Measurements from ENCODE around the gene NKX1-1. TPM values are rescaled to one million over a fixed set of nuclear protein-coding genes. Genes with fewer than 3 reads are reported as not detected.

NKX1-1 gene
- polyA plus RNA-seq, 1 donor from 2014 or later = not detected

- Histone ChIP-seq H2AFZ (ENCODE audit: low read depth, low read length) (no peak overlapping the region), H3K27ac (ENCODE audit: low read length) (no peak overlapping the region), H4K20me1 (ENCODE audit: insufficient read depth) (no peaks in the 10 kb centered on the region), H3F3A (ENCODE audit: insufficient read depth, low read length, poor library complexity, severe bottlenecking) (no peaks in the 10 kb centered on the region), H3K27me3 (ENCODE audit: insufficient read depth, low read depth, low read length) (no peaks in the 10 kb centered on the region), H3K4me2 (ENCODE audit: low read length) (no peak overlapping the region), H3K36me3 (ENCODE audit: insufficient read depth, low read length) (no peaks in the 10 kb centered on the region), H3K9me3 (ENCODE audit: low read length) (no peaks in the 10 kb centered on the region), H3K9me2 (ENCODE audit: insufficient read depth, low read length) (no peaks in the 10 kb centered on the region), H3K9ac (ENCODE audit: low read length) (no peak overlapping the region), H3K79me2 (replicated peaks; ENCODE audit: insufficient read depth, low read length) (no peaks in the 10 kb centered on the region), H3K4me3 (ENCODE audit: low read length) (no peak overlapping the region)
- TF ChIP-seq SMC3 (conservative IDR thresholded peaks at IDR 0.05; ENCODE audit: poor library complexity) = no peak
- no peak for TF ChIP-seq POLR2AphosphoS5 (IDR thresholded peaks at IDR 0.05)
- TF ChIP-seq EZH2 (IDR thresholded peaks at IDR 0.05; ENCODE audit: borderline replicate concordance, insufficient read depth, low read length, poor library complexity, severe bottlenecking) = no peak
- no peak for TF ChIP-seq MXI1 (conservative IDR thresholded peaks at IDR 0.05; ENCODE audit: poor library complexity, severe bottlenecking)
- TF ChIP-seq REST (IDR thresholded peaks at IDR 0.05; ENCODE audit: borderline replicate concordance) = no peak
- no peak for TF ChIP-seq RAD21 (conservative IDR thresholded peaks at IDR 0.05)
- TF ChIP-seq EP300 (conservative IDR thresholded peaks at IDR 0.05; ENCODE audit: poor library complexity, severe bottlenecking) = no peak
- TF ChIP-seq CTCF (IDR thresholded peaks at IDR 0.05; ENCODE audit: poor library complexity, severe bottlenecking) = no peak
- no peak for TF ChIP-seq TAF1 (IDR thresholded peaks at IDR 0.05; ENCODE audit: low read depth)
Observed at GRCh38 chr4:1368421-1369090, 37.7 kb downstream of the NKX1-1 start.

GRCh38 chr4:1367936-1368289 is 38.3 kb downstream of the NKX1-1 start:
- Histone ChIP-seq H3K9me3 (ENCODE audit: low read length) (no peaks in the 10 kb centered on the region), H3K4me2 (ENCODE audit: low read length) (no peak overlapping the region), H3F3A (ENCODE audit: insufficient read depth, low read length, poor library complexity, severe bottlenecking) (no peaks in the 10 kb centered on the region), H3K4me3 (ENCODE audit: low read length) (no peak overlapping the region), H3K27me3 (ENCODE audit: insufficient read depth, low read depth, low read length) (no peaks in the 10 kb centered on the region), H3K27ac (ENCODE audit: low read length) (no peak overlapping the region), H4K20me1 (ENCODE audit: insufficient read depth) (no peaks in the 10 kb centered on the region), H2AFZ (ENCODE audit: low read depth, low read length) (no peak overlapping the region), H3K36me3 (ENCODE audit: insufficient read depth, low read length) (no peaks in the 10 kb centered on the region), H3K9me2 (ENCODE audit: insufficient read depth, low read length) (no peaks in the 10 kb centered on the region), H3K9ac (ENCODE audit: low read length) (no peak overlapping the region), H3K79me2 (replicated peaks; ENCODE audit: insufficient read depth, low read length) (no peaks in the 10 kb centered on the region)
- TF ChIP-seq POLR2AphosphoS5 (IDR thresholded peaks at IDR 0.05) (no peak), REST (IDR thresholded peaks at IDR 0.05; ENCODE audit: borderline replicate concordance) (no peak)

Data from neural cell (in vitro differentiated cells).